Suprapubic skin (tissue), 4 donors: ENCODE measurements around the gene MYO18B. TPM values are rescaled to one million over a fixed set of nuclear protein-coding genes. Genes with fewer than 3 reads are reported as not detected.

Experiments
- DNase-seq, 2 donors: peaks; one replicate each; pipeline ENCODE4 v3.0.0-alpha.2; 2019; ENCODE audit warnings: low spot score in 2 of 2
- H3K27ac ChIP-seq: fragments of 200-600 bp; sonication (generic); one replicate; pipeline ENCODE4 v1.5.1; 2019
- H3K27me3 ChIP-seq: fragments of 200-600 bp; sonication (generic); one replicate; pipeline ENCODE4 v1.5.1; 2019
- H3K36me3 ChIP-seq: fragments of 200-600 bp; sonication (generic); one replicate; pipeline ENCODE4 v1.5.1; 2019
- H3K4me1 ChIP-seq: fragments of 200-600 bp; sonication (generic); one replicate; pipeline ENCODE4 v1.5.1; 2019
- H3K4me3 ChIP-seq: fragments of 200-600 bp; sonication (generic); one replicate; pipeline ENCODE4 v1.5.1; 2019; ENCODE audit warnings: mild to moderate bottlenecking
- H3K9me3 ChIP-seq: fragments of 200-600 bp; sonication (generic); one replicate; pipeline ENCODE4 v1.5.1; 2019
- EP300 ChIP-seq: sonication (generic); formaldehyde crosslinking; IDR thresholded peaks from one replicate; pipeline ENCODE4 v1.6.1; 2017; ENCODE audit warnings: antibody characterized with exemption
- POLR2A ChIP-seq, 2 donors: fragments of 450-650 bp; IDR thresholded peaks; one replicate each; pipeline ENCODE4 v1.6.1; 2017; ENCODE audit warnings: antibody characterized with exemption in 2 of 2, mild to moderate bottlenecking in 2 of 2, moderate library complexity in 2 of 2
- POLR2AphosphoS5 ChIP-seq, 3 donors: sonication (generic); formaldehyde crosslinking; IDR thresholded peaks; one replicate each; pipeline ENCODE4 v1.6.1; 2017; ENCODE audit warnings: antibody characterized with exemption in 3 of 3
- WGBS: methylation state at CpG from one replicate; pipeline ENCODE4 v1.1.5; 2018; 5-methylcytosine and 5-hydroxymethylcytosine counted together
- total RNA-seq, 4 donors: library from RNA; depleted of rRNA; stranded (reverse); fragments of >200 nt; gene quantifications; one replicate each; pipeline ENCODE4 v1.1.0, GENCODE V29; 2016
- TF ChIP-seq, protein P1 (sequence below), 2 donors: fragments of 200-600 bp in 1 of 2; fragments of 450-650 bp in 1 of 2; sonication (generic) in 1 of 2; IDR thresholded peaks; one replicate each; pipeline ENCODE4 v1.5.1; 2016 to 2019; ENCODE audit warnings: antibody characterized with exemption in 2 of 2, mild to moderate bottlenecking in 1 of 2, moderate library complexity in 1 of 2

Gene MYO18B
- total RNA-seq, 4 donors from 2014 or later, result 1.2 to 3.2 (median 1.7) TPM

DNA sequence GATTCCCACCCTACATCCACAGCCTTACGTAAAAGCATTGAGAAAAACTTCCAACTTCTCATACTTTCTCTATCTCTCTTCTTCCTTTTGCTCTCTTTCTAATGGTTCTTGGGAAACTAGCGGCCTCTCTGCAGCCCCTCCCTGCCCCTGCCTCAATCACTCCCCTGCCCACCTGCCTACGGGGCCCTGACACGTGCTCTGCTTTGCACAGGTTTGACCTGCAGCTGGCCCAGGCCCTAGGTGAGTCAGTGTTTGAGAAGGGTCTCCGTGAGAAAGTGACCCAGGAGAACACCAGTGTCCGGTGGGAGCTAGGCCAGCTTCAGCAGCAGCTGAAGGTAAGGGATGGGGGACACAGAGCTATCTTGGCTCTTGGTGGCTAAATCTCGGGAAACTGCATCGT, 160.4 kb downstream of the MYO18B start:
- no peaks in the 10 kb centered on the region for H3K9me3 ChIP-seq
- WGBS, result 74% methylated on average over 8 of the region's 8 CpGs
- no peak for DNase-seq

DNA sequence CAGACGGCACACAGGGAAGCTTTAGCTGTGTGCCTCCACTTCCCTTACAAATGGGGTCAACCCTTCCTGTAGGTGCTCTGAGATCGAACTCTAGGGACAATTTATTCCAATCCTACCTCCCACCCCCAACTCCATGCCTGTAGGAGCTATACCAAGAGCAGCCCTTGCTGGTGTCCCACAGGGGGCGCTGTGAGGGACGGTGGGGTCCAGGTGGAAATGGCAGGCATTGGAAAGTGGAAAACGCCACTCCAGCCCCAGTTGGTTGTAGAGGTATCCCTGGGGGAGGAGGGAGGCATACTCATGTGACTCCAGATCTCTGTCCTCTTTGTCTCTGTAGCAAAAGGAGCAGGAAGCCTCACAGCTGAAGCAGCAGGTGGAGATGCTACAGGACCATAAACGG, 161.3 kb downstream of the MYO18B start:
- 47% methylated on average over 6 of the region's 6 CpGs for WGBS
- Histone ChIP-seq H3K36me3 (no peaks in the 10 kb centered on the region), H3K9me3 (no peaks in the 10 kb centered on the region), H3K4me1 (no peaks in the 10 kb centered on the region), H3K27ac (no peak overlapping the region), H3K4me3 (no peak overlapping the region), H3K27me3 (peaks cover 22% of the 10 kb centered on the region)
- TF ChIP-seq POLR2A (IDR thresholded peaks at IDR 0.05), result no peak
- no peak for TF ChIP-seq POLR2AphosphoS5 (IDR thresholded peaks at IDR 0.05)
- no peak for TF ChIP-seq EP300
- TF ChIP-seq, protein P1, sequence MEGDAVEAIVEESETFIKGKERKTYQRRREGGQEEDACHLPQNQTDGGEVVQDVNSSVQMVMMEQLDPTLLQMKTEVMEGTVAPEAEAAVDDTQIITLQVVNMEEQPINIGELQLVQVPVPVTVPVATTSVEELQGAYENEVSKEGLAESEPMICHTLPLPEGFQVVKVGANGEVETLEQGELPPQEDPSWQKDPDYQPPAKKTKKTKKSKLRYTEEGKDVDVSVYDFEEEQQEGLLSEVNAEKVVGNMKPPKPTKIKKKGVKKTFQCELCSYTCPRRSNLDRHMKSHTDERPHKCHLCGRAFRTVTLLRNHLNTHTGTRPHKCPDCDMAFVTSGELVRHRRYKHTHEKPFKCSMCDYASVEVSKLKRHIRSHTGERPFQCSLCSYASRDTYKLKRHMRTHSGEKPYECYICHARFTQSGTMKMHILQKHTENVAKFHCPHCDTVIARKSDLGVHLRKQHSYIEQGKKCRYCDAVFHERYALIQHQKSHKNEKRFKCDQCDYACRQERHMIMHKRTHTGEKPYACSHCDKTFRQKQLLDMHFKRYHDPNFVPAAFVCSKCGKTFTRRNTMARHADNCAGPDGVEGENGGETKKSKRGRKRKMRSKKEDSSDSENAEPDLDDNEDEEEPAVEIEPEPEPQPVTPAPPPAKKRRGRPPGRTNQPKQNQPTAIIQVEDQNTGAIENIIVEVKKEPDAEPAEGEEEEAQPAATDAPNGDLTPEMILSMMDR (IDR thresholded peaks at IDR 0.05), result no peak
- DNase-seq, result no peak

More for the DNA sequence above, 160.4 kb downstream of the MYO18B start:
- no peak overlapping the region for H3K4me3 ChIP-seq
- no peaks in the 10 kb centered on the region for H3K36me3 ChIP-seq
- peaks cover 18% of the 10 kb centered on the region for H3K27me3 ChIP-seq
- no peak overlapping the region for H3K27ac ChIP-seq
- TF ChIP-seq POLR2AphosphoS5 (IDR thresholded peaks at IDR 0.05), result no peak
- TF ChIP-seq, protein P1 (IDR thresholded peaks at IDR 0.05), result no peak
- no peak for TF ChIP-seq EP300
- no peak for TF ChIP-seq POLR2A (IDR thresholded peaks at IDR 0.05)
- H3K4me1 ChIP-seq, result no peaks in the 10 kb centered on the region

DNA sequence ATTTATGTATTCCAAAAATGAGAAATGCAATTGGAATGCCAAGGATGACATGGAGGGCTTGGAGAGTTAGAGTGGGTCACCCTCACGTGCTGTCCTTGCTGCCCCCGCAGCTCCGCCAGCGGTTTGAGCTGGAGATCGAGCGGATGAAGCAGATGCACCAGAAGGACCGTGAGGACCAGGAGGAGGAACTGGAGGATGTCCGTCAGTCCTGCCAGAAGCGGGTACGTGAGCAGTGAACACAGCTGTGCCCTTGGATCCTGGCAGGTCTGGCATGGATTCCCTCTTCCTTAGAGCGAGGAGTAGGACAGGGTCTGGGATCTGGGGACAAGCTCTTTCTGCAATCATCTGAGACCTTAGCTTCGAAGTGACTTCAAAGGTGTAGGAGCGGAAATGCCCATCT, 166.2 kb downstream of the MYO18B start:
- H3K27me3 ChIP-seq, result peaks cover 39% of the 10 kb centered on the region

DNA sequence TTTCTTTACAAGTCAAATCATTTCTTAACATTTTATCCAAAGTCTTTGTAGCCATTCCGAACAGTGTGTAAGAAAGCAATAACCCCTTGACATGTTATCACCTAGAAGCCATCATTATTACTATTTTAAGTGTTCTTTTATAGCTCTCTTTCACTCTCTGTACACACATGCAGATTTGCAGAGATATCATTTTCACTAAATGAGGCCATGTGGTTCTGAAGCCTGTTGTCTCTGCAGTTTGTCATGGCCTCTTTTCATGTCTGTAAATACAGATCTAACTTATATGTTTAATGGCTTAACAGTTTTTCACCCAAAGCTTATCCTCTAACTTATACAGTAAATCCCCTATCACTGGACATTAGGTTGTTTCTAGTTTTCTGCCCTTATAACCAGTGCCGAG, 166.8 kb downstream of the MYO18B start:
- Histone ChIP-seq H3K27me3 (peaks cover 34% of the 10 kb centered on the region), H3K4me3 (no peak overlapping the region), H3K4me1 (no peaks in the 10 kb centered on the region), H3K36me3 (no peaks in the 10 kb centered on the region), H3K27ac (no peak overlapping the region), H3K9me3 (no peaks in the 10 kb centered on the region)
- no peak for DNase-seq
- TF ChIP-seq EP300 (no peak), POLR2AphosphoS5 (IDR thresholded peaks at IDR 0.05) (no peak), POLR2A (IDR thresholded peaks at IDR 0.05) (no peak)
- TF ChIP-seq, protein P1 (IDR thresholded peaks at IDR 0.05), result no peak
- WGBS, result 59% methylated on average over 2 of the region's 2 CpGs

More for the DNA sequence above, 166.2 kb downstream of the MYO18B start:
- Histone ChIP-seq H3K9me3 (no peaks in the 10 kb centered on the region), H3K27ac (no peak overlapping the region), H3K4me3 (no peak overlapping the region), H3K4me1 (no peaks in the 10 kb centered on the region), H3K36me3 (no peaks in the 10 kb centered on the region)
- DNase-seq, result no peak
- WGBS, result 87% methylated on average over 13 of the region's 13 CpGs
- TF ChIP-seq POLR2AphosphoS5 (IDR thresholded peaks at IDR 0.05) (no peak), EP300 (no peak), POLR2A (IDR thresholded peaks at IDR 0.05) (no peak)
- TF ChIP-seq, protein P1 (IDR thresholded peaks at IDR 0.05), result no peak

DNA sequence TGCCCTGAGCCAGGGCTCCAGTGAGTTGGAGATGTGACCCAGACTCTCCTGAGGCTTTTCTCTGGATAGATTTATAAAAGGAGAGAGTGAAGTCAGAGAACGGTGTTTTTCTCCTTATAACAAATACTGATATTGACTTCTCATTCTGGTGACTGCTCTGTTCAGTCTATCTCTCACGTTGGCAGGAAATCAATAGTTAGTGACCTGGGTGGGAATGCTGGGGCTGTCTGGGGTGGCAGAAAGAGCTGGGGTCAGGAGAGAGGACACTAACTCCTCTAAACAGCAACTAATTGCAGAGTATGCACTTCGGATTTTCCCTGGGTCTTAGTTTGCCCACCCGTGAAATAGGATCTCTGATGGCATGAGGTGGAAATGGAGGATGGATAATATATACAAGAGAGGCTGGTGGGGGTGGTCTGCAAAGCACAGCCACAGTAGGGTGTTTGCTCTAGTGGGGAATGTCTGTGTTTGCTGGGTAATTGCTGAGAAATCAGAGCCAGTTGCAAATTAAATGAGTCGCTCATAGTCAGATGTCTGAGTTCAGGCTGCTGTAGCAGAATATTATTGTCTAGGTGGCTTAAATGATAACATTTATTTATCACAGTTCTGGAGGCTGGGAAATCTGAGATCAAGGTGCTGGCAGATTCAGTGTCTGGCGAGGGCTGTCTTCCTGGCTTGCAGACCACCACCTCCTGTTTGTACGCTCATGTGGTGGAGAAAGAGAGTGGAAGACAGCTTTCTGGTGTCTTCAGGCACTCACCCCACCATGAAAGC, 167.8 kb downstream of the MYO18B start:
- WGBS, result 61% methylated on average over 7 of the region's 7 CpGs
- H3K27ac ChIP-seq, result no peak overlapping the region
- no peaks in the 10 kb centered on the region for H3K36me3 ChIP-seq
- H3K9me3 ChIP-seq, result no peaks in the 10 kb centered on the region
- H3K27me3 ChIP-seq, result peaks cover 26% of the 10 kb centered on the region
- H3K4me3 ChIP-seq, result no peak overlapping the region
- DNase-seq, result no peak
- TF ChIP-seq POLR2AphosphoS5 (IDR thresholded peaks at IDR 0.05) (no peak), POLR2A (IDR thresholded peaks at IDR 0.05) (no peak), EP300 (no peak)
- TF ChIP-seq, protein P1 (IDR thresholded peaks at IDR 0.05), result no peak
- H3K4me1 ChIP-seq, result no peaks in the 10 kb centered on the region
